ENCODE data around the gene DOK7.
A peak's percentile ranks its signal among the peaks of the same experiment; 100 is the strongest.
"Not testable (repeated sequence)": the region's sequence is repeated elsewhere in the genome, so short reads cannot be mapped to it uniquely, and the experiment has no call there.

DOK7 gene

DNA sequence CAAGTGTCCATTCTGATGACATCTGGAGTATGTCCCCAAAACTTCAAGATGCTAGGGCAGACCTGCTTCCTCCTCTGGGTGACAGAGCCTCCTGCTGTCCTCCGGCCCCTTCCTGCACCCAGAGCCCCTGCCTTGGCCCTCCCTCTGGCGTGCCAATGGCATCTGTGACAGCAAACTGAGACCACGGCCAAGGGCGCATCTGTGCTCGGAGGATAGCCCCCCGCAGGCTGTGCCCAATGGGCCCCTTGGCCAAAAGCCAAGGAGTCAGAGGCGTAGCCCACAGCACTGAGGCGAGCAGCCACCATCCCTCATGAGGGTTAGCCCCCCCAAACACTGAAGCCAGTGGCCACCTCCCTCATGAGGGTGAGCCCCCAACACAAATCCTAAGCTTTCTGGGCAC is 61.2 kb downstream of the DOK7 start:
- no peak for DNase-seq

DNA sequence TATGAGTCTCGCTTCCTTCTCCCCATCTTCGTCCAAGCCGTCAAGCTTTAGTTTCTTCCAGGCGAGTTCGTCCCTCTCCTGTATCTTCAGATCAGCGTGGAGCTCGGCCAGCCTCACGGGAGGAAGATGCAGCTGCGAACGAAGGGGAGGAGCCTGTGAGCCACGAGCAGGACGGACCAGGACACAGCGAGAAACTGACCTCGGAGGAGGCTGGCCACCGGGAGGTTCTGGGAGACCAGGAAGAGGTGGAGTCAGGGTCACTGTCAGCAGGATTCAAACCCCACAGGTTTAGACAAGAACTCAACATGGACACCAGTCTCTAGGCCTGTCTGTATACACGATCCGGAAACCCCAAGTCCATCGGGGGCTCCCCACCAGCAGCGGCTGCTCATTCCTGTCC is 61.8 kb downstream of the DOK7 start:
- DNase-seq, result no peak

DNA sequence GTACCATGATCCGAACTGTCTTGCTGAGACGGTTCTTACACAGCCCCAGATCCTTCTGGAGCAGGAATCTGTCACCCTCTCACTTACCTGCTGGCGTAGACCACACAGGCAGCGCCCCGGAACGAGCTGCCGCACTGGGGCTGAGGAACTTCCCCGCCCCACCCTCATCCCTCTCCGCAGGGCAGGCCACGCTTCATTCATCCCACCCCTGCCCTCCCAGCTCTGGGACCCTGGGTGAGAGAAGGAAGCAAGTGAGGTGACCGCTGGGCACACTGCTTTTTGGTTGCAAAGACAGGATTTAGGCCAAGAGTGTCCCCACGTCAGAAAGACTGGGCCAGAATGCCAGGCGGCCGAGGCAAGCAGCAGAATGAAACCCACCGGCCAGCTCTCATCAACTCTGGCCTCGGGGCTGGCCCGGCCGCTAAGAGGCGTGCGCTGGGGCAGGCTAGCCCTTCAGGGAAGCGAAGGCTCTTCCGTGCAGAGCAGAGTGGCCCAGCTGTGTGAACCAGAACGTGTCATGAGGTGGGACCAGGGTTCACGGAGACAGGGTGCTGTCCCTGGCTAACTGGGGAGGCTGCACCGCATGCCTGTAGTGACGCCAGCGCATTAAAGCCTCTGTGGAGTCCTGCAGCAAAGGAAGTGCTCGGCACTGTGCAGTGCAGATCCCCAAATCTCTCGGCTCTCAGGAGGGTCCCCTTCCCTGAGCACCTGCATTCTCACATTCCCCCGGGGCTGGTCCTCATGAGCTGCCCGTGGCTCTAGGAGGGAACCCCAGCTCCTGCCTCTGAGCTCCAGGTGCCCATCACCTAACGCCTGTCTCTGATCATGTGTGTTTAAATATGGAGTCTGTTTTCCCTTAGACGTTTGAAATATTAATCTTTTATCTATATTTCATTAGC is 62.7 kb downstream of the DOK7 start:
- no peak for DNase-seq

DNA sequence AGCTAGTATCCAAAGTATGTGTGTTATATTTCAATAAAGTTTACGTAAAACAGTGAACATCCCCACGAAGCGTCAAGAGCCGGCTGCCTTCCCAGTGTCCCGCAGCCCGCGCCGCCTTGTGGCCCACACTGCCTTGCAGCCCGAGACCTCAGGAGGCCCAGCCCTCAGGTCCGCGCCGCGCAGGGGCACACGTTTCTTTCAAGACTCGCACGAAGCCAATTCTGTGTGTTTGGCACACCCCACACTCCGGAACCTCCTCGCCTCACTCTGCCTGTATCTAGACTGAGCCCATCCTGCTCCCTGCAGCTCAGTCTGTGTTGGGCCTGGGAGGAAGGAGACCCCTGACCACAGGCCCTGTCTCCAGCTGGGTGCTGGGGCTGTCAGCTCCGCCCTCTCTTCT is 63.4 kb downstream of the DOK7 start:
- no peak for DNase-seq

DNA sequence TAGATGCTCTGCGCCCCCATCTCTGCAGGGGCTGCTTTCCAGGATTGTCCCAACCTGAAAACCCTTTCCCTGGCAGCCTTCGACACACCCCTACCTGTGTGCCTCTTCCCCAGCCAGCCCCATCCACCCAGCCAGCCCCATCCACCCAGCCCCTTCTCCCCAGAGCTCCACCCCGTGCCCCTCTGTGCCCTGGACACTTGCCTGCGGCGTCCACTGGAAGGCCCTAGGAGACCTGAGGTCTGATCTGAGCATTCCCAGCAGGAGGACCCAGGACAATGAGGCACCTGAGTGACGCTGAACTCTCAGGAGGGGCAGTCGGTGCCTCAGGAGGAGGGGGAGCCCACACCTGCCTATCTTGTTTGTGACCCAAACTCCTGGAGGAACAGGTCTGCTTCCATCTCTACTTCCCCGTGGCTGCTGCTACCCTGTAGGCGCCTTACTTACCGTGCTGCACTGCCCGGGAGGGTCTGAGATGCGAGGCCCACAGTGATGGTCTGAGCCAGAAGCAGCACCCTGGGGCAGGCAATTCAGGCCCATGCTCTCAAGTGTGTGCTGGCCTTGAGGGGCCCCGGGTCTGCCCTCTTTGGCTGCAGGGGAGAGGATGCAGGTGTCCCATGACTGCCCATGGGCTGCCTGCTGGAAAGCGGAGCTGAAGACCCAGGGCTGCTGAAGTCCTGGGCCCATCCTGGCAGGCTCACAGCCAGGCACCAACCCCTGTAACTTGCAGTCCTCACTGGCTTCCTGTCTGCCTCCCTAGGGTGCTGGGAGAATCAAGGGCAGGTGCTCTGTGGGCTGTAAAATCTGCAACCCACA is 64.2 kb downstream of the DOK7 start:
- DNase-seq, result no peak

DNA sequence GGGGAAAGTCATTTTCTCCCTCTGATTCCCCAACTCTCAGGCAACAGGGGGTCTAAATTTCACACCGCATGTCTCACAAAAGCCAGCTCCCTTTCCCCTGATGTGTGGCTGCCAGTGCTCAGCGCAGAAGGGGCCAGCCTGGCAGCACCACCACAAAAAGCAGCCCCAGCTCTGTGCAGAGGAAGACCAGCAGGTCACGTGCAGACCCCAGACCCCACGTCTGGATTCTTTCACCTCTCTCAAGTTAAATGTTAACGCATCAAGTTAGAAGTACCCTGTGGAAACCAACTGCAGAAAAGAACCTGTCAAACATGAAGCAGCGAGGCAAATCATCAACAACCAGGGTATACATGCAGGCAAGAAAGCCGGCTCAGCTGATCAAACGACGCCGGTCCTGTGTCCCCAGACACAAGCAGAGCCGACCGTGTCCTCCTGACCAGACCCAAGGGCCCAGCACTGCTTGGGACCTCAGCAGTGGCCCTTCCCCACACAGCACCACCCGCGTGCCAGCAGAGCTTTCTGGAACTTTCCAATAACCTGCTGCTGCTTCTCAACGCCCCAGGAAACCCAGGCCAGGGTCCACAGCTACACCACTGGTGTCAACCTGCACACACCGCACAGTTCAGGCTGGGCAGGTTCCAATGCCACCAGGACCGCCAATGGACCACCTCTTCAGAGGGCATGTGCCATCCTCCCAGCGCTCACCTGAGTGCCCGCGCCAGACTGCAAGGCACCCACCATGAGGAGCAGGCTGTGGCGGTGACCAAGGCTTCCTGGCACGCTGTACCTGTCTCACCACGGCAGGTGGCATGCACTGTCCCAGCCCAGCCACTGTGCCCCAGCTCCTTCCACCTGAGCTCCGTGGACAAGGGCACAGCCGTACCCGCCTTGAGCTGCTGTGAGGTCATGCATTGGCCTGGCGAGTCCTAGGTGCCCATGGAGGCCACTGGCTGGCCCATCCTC is 65.1 kb downstream of the DOK7 start:
- no peak for DNase-seq

DNA sequence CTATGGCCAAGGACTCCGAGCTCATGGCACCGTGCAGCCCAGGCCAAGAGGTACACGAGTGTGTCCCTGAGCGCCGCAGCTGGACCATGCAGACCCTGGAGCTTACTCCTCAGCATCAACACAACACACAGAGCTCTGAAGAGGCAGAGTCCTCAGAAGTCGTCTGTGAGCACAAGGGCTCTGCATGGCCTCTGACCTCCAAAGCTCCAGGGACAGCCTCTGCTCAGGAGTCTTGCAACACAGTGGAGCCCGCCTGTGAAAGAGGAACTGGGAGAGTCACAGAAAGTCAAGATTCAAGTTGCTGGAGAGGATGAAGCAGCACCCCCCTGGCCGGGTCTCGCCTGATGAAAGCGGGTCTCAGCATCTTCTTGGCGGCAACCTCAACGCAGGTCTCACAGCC is 66.3 kb downstream of the DOK7 start:
- no peak for DNase-seq

DNA sequence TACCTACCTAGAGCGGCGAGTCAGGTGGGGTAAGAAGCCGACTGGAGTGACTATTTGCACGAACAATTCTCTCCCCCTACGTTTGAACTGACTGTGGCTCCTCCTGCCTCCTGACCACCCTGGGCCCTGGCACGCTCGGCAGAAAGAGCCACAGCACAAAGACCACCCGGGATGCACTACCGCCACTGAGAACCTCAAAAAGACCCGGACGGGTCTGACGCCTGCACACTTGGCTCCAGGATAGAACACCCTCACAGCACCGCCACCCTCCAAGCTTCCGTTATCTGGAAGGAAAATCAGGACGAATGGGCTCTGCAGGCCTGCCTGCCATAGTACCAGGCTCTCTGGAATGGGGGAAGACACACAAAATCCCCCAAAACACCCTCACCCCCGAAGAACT is 66.9 kb downstream of the DOK7 start:
- no peak for DNase-seq

DNA sequence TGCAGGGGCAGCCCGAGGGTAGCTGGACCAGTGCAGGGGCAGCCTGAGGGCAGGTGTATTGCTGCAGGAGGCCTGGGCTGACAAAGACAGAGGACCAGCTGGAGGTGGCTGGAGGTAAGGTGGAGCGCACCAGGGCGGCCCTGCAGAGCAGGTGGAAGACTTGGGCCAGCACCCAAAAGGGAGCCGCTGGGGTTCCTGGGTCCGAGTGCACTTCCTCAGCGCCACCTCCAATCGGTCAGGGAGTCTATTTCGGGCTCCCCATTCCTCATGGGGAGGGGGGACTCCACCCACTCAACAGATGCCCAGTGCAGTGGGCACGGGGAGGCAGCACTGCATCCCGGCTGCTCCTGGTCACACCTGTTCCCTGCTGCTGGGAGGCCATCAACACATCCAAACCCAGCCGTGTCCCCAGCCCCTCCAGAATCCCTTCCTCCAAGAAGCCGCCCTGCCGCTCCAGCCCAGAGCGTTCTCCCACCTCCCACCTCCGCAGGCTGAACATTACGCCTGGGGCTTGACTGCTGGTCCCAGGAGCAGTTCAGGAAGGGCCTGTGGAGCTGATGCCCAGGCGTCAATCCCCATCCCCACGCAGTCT is 67.7 kb downstream of the DOK7 start:
- DNase-seq, result no peak

DNA sequence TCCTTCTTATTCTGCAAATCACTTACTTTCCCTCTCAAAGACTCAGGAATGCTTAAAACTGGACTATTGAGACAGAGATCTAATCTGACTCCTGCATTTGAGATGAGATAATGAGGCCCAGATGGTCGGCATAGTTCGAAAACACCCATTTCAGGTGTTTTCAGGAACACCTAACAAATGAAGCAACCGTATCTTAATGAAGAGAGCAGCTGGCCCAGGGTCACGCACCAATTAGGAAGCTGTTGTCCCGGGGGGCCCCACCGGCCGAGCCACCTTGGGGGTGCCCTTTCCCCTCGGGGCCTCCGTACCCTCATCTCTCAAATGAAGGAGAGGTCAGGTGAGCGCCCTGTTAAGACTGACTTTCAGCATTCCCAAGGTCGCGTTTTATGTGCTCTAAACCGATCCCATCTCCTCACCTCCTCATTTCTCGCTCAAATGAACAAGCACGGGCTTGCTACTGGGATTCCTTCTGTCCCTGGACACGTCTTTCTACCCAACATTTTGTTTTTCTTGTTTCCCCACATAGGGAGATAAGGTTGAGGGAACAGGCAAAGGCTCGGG is 68.3 kb downstream of the DOK7 start:
- no peak for DNase-seq

DNA sequence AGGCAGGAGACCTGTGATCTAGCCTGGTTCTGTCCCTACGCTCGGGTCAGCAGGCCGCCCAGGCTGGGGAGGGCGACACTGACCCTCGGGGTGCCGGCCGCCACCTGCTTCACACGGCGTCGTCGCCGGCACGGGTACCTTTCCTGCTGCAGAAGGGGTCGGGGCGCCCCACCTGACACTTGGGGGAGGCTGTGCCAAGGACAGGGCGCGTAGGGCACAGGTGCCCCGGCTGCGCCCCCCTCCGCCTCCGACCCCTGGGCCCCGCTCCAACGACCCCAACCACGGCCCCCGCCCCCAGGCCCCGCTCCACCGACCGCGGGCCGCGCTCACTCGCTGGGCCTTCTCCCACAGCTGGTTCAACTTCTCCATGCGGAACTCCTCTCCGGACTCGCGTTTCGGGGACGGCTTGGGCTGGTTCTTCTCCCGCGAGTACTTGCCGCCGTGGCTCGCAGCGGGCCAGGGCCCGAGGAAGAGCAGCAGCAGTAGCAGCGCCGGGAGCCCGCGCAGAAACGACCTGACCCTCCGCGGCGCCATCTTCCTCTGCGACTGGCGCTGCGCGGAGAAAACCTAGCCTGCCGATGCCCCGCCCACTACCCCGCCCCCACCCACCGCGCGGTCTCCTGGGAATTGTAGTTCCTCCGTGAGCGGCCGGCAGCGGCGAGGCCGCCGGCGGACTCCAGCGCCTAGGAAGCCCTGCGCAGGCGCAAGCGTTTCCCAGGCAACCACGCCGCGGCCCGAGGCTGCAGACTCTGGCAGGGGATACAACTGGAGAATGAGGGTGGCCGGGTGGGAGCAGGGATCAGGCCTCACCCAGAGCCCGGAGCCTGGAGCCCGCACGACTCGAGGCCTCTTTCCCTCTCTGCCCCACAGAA is 69.0 kb downstream of the DOK7 start, which contains the start of gene LRPAP1:
Gene LRPAP1, minus strand, starts transcription at position 544 of the 872 bp plus-strand sequence. Its CDS starts 10 bp downstream, at position 534.
- peak; percentile 94 for DNase-seq

DNA sequence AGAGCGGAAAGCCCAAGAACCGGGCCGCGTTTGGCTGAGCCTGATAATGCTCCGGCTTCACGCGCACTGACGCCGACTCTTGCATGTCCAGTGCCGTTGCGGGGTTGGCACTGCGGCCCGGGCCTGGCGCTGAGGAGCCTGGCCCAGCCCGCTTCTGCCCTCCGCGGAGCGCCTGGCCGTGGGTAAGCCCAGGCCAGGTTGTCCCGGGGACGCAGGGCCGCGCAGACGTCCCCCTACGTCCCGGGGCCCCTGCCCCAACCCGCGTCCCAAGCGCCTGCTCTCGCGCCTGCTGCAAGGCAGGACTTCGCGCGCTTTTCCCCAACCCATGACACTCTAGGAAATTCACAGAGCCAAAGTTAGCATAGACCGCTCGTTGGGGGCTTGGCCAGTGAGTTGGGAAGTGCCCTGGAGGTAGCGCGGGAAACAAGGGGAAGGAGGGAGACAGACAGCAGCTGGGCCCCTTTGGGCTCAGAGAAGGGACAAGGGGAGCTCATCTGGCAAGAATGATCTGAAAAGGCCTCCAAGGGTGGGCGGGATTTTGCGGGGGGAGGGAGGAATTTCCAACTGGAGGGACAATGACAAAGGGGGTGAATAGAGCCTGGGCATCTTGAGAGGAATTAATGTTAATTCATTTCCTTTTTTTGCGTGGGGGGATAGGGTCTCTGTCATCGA is 69.8 kb downstream of the DOK7 start:
- DNase-seq, result no peak

DNA sequence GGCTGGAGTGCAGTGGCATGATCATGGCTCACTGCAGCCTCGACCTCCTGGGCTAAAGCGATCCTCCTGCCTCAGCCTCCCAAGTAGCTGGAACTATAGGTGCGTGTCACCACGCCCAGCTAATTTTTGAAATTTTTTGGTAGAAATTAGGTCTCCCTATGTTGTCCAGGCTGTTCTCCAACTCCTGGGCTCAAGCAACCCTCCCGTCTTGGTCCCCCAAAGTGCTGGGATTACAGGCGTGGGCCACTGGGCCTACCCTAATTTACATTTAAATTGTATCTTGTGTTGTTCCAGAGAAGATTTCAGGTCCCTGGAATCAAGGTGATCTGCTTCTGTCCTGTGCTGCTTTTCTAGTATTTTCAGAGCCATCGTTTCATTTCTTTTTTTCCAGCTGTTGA is 70.3 kb downstream of the DOK7 start:
- DNase-seq, result no peak

DNA sequence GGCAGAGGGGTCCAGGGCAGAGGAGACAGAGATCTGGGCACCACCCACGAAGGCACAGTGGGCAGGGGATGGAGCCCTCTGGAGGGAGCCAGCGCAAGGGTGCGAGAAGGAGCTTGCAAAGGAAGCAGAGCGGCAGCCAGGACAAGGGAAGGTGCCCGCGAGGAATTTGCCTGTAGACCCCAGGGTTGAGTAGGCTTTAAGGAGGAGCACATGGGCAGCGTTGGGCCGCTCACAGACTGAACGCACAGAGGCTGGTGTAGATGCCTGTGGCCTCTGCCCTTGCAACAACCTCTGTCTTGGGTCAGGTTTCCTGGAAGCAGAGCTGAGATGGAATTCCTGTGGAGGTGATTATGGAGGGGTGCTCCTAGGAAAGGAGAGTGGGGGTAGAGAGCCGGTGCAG is 72.7 kb downstream of the DOK7 start:
- DNase-seq, result not testable (repeated sequence)

DNA sequence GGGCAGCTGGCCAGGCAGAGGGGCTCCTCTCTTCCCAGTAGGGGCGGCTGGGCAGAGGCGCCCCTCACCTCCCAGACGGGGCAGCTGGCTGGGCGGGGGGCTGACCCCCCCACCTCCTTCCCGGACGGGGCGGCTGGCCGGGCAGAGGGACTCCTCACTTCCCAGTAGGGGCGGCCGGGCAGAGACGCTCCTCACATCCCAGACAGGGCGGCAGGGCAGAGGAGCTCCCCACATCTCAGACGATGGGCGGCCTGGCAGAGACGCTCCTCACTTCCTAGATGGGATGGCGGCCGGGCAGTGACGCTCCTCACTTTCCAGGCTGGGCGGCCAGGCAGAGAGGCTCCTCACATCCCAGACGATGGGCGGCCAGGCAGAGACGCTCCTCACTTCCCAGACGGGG is 75.8 kb downstream of the DOK7 start:
- DNase-seq, result not testable (repeated sequence)

DNA sequence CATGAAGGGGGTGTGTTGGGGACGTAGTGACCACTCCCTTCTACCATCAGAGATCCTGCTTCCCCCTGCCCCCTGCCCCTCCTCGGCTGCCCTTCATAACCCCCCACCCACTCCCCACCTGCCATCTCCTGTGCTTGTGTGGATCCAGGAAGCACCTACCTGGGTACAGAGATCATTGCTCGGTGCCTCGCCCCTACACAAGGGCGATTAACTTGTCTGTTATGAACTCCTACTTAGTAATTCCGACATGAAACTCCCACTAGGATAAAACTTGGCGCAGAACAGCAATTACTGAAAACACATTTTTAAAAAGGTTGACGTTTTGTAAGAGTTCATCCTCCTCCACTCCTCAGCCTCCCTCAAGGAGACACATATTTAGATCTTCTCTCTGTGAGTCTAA is 80.3 kb downstream of the DOK7 start:
- DNase-seq, result not testable (repeated sequence)
